IMR-90 (cell line): Measurements from ENCODE around the gene PTGES. TPM values are rescaled to one million over a fixed set of nuclear protein-coding genes. Genes with fewer than 3 reads are reported as not detected.
A peak's percentile ranks its signal among the peaks of the same experiment; 100 is the strongest.

Experiments
- ATAC-seq: fragments of 200-7000 bp; cut with Tn5 transposase; 2 replicates; pipeline ENCODE4 v1.9.1; 2020; ENCODE audit warnings: low read depth, mild to moderate bottlenecking, moderate library complexity
- BruUV-seq: library from RNA; stranded (reverse); fragments of 400-500 nt; replicated peaks from 2 replicates; lab custom pipeline; 2021; lab: Mats Ljungman, UMichigan
- CTCF ChIA-PET: fragments of 300-600 bp; formaldehyde crosslinking; extraction: SDS; loops from one replicate; lab custom pipeline; 2021; ENCODE audit warnings: antibody characterized with exemption; lab: Yijun Ruan, JAX
- POLR2A ChIA-PET: fragments of 300-600 bp; sonication (Branson Sonifier 250); formaldehyde crosslinking; loops from one replicate; lab custom pipeline; 2022; ENCODE audit warnings: antibody characterized with exemption; ENCODE audit not compliant: unreplicated experiment; lab: Charles Lee
- DNase-seq: peaks from one replicate; pipeline ENCODE4 v3.0.0; 2013
- H2AFZ ChIP-seq: replicated peaks from 2 replicates; pipeline ENCODE3; 2013; ENCODE audit warnings: low read length, mild to moderate bottlenecking; ENCODE audit not compliant: poor library complexity
- H2AK5ac ChIP-seq: 2 replicates; pipeline ENCODE4 v1.6.1; 2013; ENCODE audit warnings: low read depth, low read length, inconsistent platforms
- H2AK9ac ChIP-seq: replicated peaks from 2 replicates; pipeline ENCODE3; 2013; ENCODE audit warnings: mild to moderate bottlenecking, low read depth, low read length, moderate library complexity; ENCODE audit not compliant: poor library complexity
- H2BK120ac ChIP-seq: 2 replicates; pipeline ENCODE4 v1.6.1; 2013; ENCODE audit warnings: low read depth, low read length, inconsistent platforms
- H2BK15ac ChIP-seq: 3 replicates; pipeline ENCODE4 v1.6.1; 2013; ENCODE audit warnings: low read depth, low read length, inconsistent platforms
- H2BK20ac ChIP-seq: 2 replicates; pipeline ENCODE4 v1.6.1; 2013; ENCODE audit warnings: low read depth, mild to moderate bottlenecking, inconsistent platforms, low read length, moderate library complexity
- H2BK5ac ChIP-seq: 2 replicates; pipeline ENCODE4 v1.6.1; 2013; ENCODE audit warnings: mild to moderate bottlenecking, low read depth, low read length, inconsistent platforms; ENCODE audit not compliant: poor library complexity, severe bottlenecking
- H3K14ac ChIP-seq: replicated peaks from 2 replicates; pipeline ENCODE4 v1.6.1; 2013; ENCODE audit warnings: low read depth, low read length, inconsistent platforms
- H3K18ac ChIP-seq: 2 replicates; pipeline ENCODE4 v1.6.1; 2013; ENCODE audit warnings: low read depth, low read length, control low read depth
- H3K23ac ChIP-seq: 2 replicates; pipeline ENCODE4 v1.6.1; 2013; ENCODE audit warnings: low read depth, low read length, inconsistent platforms
- H3K27ac ChIP-seq: 2 replicates; pipeline ENCODE4 v1.5.1; 2013; ENCODE audit warnings: mild to moderate bottlenecking, control low read depth, low read length; ENCODE audit not compliant: insufficient read depth
- H3K27me3 ChIP-seq: 2 replicates; pipeline ENCODE4 v1.6.1; 2013; ENCODE audit warnings: low read length; ENCODE audit not compliant: control insufficient read depth, insufficient read depth
- H3K36me3 ChIP-seq: 2 replicates; pipeline ENCODE4 v1.6.1; 2013; ENCODE audit warnings: low read length, mixed read lengths; ENCODE audit not compliant: control insufficient read depth, insufficient read depth
- H3K4ac ChIP-seq: 2 replicates; pipeline ENCODE4 v1.6.1; 2013; ENCODE audit warnings: low read depth, low read length, inconsistent platforms
- H3K4me1 ChIP-seq: 2 replicates; pipeline ENCODE4 v1.6.1; 2013; ENCODE audit warnings: low read length, mixed read lengths; ENCODE audit not compliant: control insufficient read depth, insufficient read depth
- H3K4me2 ChIP-seq: 2 replicates; pipeline ENCODE4 v1.6.1; 2013; ENCODE audit warnings: low read depth, mild to moderate bottlenecking, control low read depth, low read length, moderate library complexity
- H3K4me3 ChIP-seq: 2 replicates; pipeline ENCODE4 v1.5.1; 2013; ENCODE audit warnings: low read depth, mild to moderate bottlenecking, control low read depth, low read length, moderate library complexity; ENCODE audit not compliant: insufficient read depth
- H3K56ac ChIP-seq: 2 replicates; pipeline ENCODE4 v1.6.1; 2013; ENCODE audit warnings: low read length, inconsistent platforms; ENCODE audit not compliant: insufficient read depth; ENCODE audit errors: extremely low read depth
- H3K79me1 ChIP-seq, 2 experiments: 2 replicates each; pipeline ENCODE4 v1.6.1; 2013; ENCODE audit warnings: low read length in 2 of 2, inconsistent platforms in 1 of 2, low read depth in 1 of 2
- H3K9ac ChIP-seq: 2 replicates; pipeline ENCODE4 v1.6.1; 2013; ENCODE audit warnings: low read depth, low read length, control low read depth
- H3K9me1 ChIP-seq: 2 replicates; pipeline ENCODE4 v1.6.1; 2013; ENCODE audit warnings: low read length, inconsistent platforms; ENCODE audit not compliant: insufficient read depth
- H3K9me3 ChIP-seq: 2 replicates; pipeline ENCODE4 v1.6.1; 2013; ENCODE audit warnings: low read length; ENCODE audit not compliant: control insufficient read depth, insufficient read depth
- H4K20me1 ChIP-seq: 2 replicates; pipeline ENCODE4 v1.6.1; 2013; ENCODE audit warnings: low read length, inconsistent platforms; ENCODE audit not compliant: insufficient read depth
- H4K5ac ChIP-seq: 2 replicates; pipeline ENCODE4 v1.6.1; 2013; ENCODE audit warnings: mild to moderate bottlenecking, low read depth, low read length, control low read depth
- H4K8ac ChIP-seq, 2 experiments: 2 replicates each; pipeline ENCODE4 v1.6.1; 2013; ENCODE audit warnings: low read depth in 2 of 2, low read length in 2 of 2, control low read depth in 1 of 2, inconsistent platforms in 1 of 2
- H4K91ac ChIP-seq: 2 replicates; pipeline ENCODE4 v1.6.1; 2013; ENCODE audit warnings: low read depth, low read length, inconsistent platforms; ENCODE audit not compliant: insufficient read depth
- BHLHE40 ChIP-seq: fragments of 150-350 bp; IDR thresholded peaks from 2 replicates; pipeline ENCODE4 v1.6.1; 2016; ENCODE audit warnings: mild to moderate bottlenecking, low read depth, low read length
- CEBPB ChIP-seq: IDR thresholded peaks from 2 replicates; pipeline ENCODE4 v1.6.1; 2012; ENCODE audit warnings: low read depth, low read length, improper control_type of control experiment
- CHD1 ChIP-seq: IDR thresholded peaks from 2 replicates; pipeline ENCODE4 v1.6.1; 2012; ENCODE audit warnings: low read depth, low read length, improper control_type of control experiment
- FOS ChIP-seq: fragments of 150-350 bp; IDR thresholded peaks from 2 replicates; pipeline ENCODE4 v1.6.1; 2016; ENCODE audit warnings: low read depth, low read length
- MAFK ChIP-seq: IDR thresholded peaks from 2 replicates; pipeline ENCODE4 v1.6.1; 2012; ENCODE audit warnings: low read depth, low read length, improper control_type of control experiment
- MAZ ChIP-seq: IDR thresholded peaks from 2 replicates; pipeline ENCODE4 v1.6.1; 2012; ENCODE audit warnings: low read depth, mild to moderate bottlenecking, low read length, improper control_type of control experiment, moderate library complexity, borderline replicate concordance
- MXI1 ChIP-seq: IDR thresholded peaks from 2 replicates; pipeline ENCODE4 v1.6.1; 2012; ENCODE audit warnings: low read depth, mild to moderate bottlenecking, low read length, moderate library complexity, borderline replicate concordance
- NFE2L2 ChIP-seq: fragments of 150-350 bp; IDR thresholded peaks from 2 replicates; pipeline ENCODE4 v1.6.1; 2016; ENCODE audit warnings: low read depth, mild to moderate bottlenecking, low read length
- RAD21 ChIP-seq: IDR thresholded peaks from 2 replicates; pipeline ENCODE4 v1.6.1; 2012; ENCODE audit warnings: low read length, improper control_type of control experiment
- RCOR1 ChIP-seq: IDR thresholded peaks from 2 replicates; pipeline ENCODE4 v1.6.1; 2012; ENCODE audit warnings: mild to moderate bottlenecking, low read length, improper control_type of control experiment; ENCODE audit not compliant: insufficient replicate concordance
- RFX5 ChIP-seq: IDR thresholded peaks from 2 replicates; pipeline ENCODE4 v1.8.0; 2012; ENCODE audit warnings: low read depth, mild to moderate bottlenecking, low read length, moderate library complexity
- SMC3 ChIP-seq: fragments of 150-350 bp; IDR thresholded peaks from 2 replicates; pipeline ENCODE4 v1.6.1; 2016; ENCODE audit warnings: low read depth, mild to moderate bottlenecking, antibody characterized with exemption, low read length, moderate library complexity
- WGBS, 2 experiments: methylation state at CpG; one replicate each; pipeline versions ENCODE4 v1.1.5 to v1.1.7; 2013; ENCODE audit warnings: missing lambda C conversion rate in 2 of 2; ENCODE audit not compliant: insufficient read length in 1 of 2; ENCODE audit errors: extremely low coverage in 2 of 2; 5-methylcytosine and 5-hydroxymethylcytosine counted together
- dilution Hi-C: fragments of 300-500 bp; cut with HindIII; formaldehyde crosslinking; loops from one replicate; pipeline ENCODE4 v1.14.3; 2018; ENCODE audit warnings: low sequenced_read_pairs; ENCODE audit not compliant: unreplicated experiment
- in situ Hi-C: fragments of 300-500 bp; cut with MboI; formaldehyde crosslinking; loops from 3 replicates; pipeline ENCODE4 v1.14.3; 2019; ENCODE audit warnings: low sequenced_read_pairs, inconsistent platforms, mixed read lengths
- intact Hi-C: fragments of 100-400 bp; cut with micrococcal nuclease; formaldehyde crosslinking; loops from 2 replicates; pipeline ENCODE4 v1.10.0; 2022
- polyA plus RNA-seq, 3 experiments: library from polyadenylated mRNA; depleted of rRNA; stranded (reverse); fragments of >200 nt; gene quantifications; 2 replicates each; pipeline ENCODE4 v1.2.3, GENCODE V29; 2012; ENCODE audit warnings: low replicate concordance in 1 of 3
- total RNA-seq: library from RNA; depleted of rRNA; stranded (reverse); fragments of >200 nt; gene quantifications from 2 replicates; pipeline ENCODE4 v1.2.3, GENCODE V29; 2012
- TF ChIP-seq, protein P1 (sequence below): fragments of 150-350 bp; IDR thresholded peaks from 2 replicates; pipeline ENCODE4 v1.6.1; 2017; ENCODE audit warnings: mild to moderate bottlenecking, antibody characterized with exemption, low read length, low read depth
- TF ChIP-seq, protein P2 (sequence below): fragments of 150-350 bp; IDR thresholded peaks from 2 replicates; pipeline ENCODE4 v1.6.1; 2016; ENCODE audit warnings: low read depth, mild to moderate bottlenecking, low read length, moderate library complexity, borderline replicate concordance

PTGES gene
- total and polyA plus RNA-seq, 2 of the 4 experiments (the other 2 are of a cell fraction) = 3.2 to 6.3 TPM

DNA sequence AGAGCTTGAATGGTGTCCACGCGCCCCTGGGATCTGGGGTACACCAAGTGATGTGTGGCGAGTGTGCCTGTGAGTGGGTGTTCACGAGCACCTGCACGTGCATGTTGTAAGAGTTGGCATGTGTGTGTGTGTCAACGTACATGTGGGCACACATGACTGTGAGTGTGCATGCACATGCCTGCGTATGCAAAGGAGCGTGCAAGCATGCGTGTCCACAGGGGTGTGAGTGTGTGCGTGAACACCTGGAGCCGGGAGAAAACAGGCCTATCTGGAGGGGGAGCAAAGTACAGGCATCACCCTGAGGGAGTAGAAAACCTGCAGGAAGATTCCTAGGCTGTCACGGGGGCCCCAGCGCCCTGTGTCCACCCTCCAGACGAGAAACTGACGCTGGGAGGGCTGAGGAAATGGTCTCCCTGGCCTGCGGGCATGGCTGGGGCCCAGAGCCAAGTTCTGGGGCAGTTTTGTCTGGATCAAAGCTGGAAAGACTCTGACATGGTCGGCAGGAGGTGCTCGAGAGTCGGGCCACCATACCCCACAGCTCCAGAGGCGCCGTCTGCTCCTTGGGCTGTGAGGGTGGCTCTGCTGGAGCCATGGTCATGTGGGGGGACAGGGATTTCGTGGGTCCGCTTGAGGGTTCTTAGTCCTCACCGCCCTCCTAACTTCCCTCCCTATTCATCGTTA lies 31.8 kb downstream of the PTGES start:
- Histone ChIP-seq H4K5ac (no peak overlapping the region), H3K36me3 (peaks cover 33% of the 10 kb centered on the region), H3K4me3 (no peak overlapping the region), H3K4me2 (no peak overlapping the region), H2BK120ac (no peak overlapping the region; the same call in 1 of the 2 replicates), H3K27me3 (no peaks in the 10 kb centered on the region), H3K23ac (no peak overlapping the region), H4K20me1 (peaks cover 5% of the 10 kb centered on the region; the same call in 1 of the 2 replicates), H2AK5ac (peak overlapping the region; percentile 43; the same call in 1 of the 2 replicates), H3K18ac (no peak overlapping the region), H3K79me1 (peaks cover 0 to 32% of the 10 kb centered on the region in 2 experiments), H3K9me1 (peaks cover 12% of the 10 kb centered on the region), H3K27ac (no peak overlapping the region), H3K14ac (no peak overlapping the region), H2AK9ac (no peak overlapping the region), H4K91ac (no peak overlapping the region), H3K9ac (no peak overlapping the region), H2BK15ac (no peak overlapping the region), H2AFZ (no peak overlapping the region), H4K8ac (no peak overlapping the region), H3K4ac (no peak overlapping the region), H2BK5ac (no peak overlapping the region), H2BK20ac (no peak overlapping the region), H3K4me1 (peaks cover 5% of the 10 kb centered on the region; the same call in 1 of the 2 replicates), H3K9me3 (no peaks in the 10 kb centered on the region), H3K56ac (no peak overlapping the region)
- POLR2A ChIA-PET = no interaction called here
- WGBS, 2 experiments = 94% methylated on average over 8 of the region's 25 CpGs; no CpG with 5 or more reads in 1 of the 2 experiments
- DNase-seq = no peak
- CTCF ChIA-PET = no interaction called here
- ATAC-seq = no peak
- in situ Hi-C loops = no loop called here
- dilution Hi-C loops = no loop called here
- intact Hi-C loops = no loop called here
- no TSS peak for BruUV-seq
- TF ChIP-seq RCOR1 (no peak), CEBPB (no peak), MAZ (no peak), CHD1 (no peak), SMC3 (no peak), MAFK (no peak), FOS (no peak), NFE2L2 (no peak), BHLHE40 (no peak), RAD21 (no peak), RFX5 (no peak), MXI1 (no peak)
- TF ChIP-seq, protein P1, sequence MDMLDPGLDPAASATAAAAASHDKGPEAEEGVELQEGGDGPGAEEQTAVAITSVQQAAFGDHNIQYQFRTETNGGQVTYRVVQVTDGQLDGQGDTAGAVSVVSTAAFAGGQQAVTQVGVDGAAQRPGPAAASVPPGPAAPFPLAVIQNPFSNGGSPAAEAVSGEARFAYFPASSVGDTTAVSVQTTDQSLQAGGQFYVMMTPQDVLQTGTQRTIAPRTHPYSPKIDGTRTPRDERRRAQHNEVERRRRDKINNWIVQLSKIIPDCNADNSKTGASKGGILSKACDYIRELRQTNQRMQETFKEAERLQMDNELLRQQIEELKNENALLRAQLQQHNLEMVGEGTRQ = no peak
- TF ChIP-seq, protein P2, sequence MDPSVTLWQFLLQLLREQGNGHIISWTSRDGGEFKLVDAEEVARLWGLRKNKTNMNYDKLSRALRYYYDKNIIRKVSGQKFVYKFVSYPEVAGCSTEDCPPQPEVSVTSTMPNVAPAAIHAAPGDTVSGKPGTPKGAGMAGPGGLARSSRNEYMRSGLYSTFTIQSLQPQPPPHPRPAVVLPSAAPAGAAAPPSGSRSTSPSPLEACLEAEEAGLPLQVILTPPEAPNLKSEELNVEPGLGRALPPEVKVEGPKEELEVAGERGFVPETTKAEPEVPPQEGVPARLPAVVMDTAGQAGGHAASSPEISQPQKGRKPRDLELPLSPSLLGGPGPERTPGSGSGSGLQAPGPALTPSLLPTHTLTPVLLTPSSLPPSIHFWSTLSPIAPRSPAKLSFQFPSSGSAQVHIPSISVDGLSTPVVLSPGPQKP = no peak
